KBM-7 (cell line): ENCODE data around the gene RGS7BP.

ENCODE experiments used
- DNase-seq: peaks from one replicate; pipeline ENCODE4 v3.0.0-alpha.2; 2015
- in situ Hi-C: fragments of 300-500 bp; cut with MboI; formaldehyde crosslinking; loops from 2 replicates; pipeline ENCODE4 v1.14.3; 2020; ENCODE audit warnings: low sequenced_read_pairs, low pct_unique_long_range_greater_than_20kb, mixed read lengths

RGS7BP gene

GRCh38 chr5:64505769-64506566, at the start of gene RGS7BP:
Gene RGS7BP (plus strand): TSS chr5:64506015. CDS start chr5:64506625, 610 bp downstream.
- DNase-seq, result no peak
- in situ Hi-C loops, result no loop called here

DNA sequence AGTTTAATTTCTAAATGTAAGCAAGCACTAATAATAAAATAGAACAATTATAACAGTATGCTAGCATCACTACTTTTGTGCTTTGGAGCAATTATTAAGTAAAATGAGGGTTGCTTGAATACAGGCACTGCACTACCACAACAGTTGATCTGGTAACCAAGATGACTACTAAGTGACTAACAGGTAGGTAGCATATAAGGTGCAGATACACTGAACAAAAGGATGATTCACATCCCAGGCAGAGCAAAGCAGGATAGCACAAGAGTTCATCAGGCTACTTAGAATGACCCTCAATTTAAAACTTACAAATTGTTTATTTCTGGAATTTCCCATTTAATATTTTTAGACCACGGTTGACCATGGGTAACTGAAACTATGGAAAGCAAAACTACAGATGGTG, 48.0 kb upstream of the RGS7BP start:
- no peak for DNase-seq
- in situ Hi-C loops, result no loop called here

- DNase-seq, result no peak
These were observed 46.9 kb upstream of the RGS7BP start for GRCh38 chr5:64458948-64459347.

GRCh38 chr5:64462391-64462790, 43.4 kb upstream of the RGS7BP start:
- in situ Hi-C loops, result no loop called here
- DNase-seq, result no peak

More at GRCh38 chr5:64458948-64459347, 46.9 kb upstream of the RGS7BP start:
- in situ Hi-C loops, result no loop called here

DNA sequence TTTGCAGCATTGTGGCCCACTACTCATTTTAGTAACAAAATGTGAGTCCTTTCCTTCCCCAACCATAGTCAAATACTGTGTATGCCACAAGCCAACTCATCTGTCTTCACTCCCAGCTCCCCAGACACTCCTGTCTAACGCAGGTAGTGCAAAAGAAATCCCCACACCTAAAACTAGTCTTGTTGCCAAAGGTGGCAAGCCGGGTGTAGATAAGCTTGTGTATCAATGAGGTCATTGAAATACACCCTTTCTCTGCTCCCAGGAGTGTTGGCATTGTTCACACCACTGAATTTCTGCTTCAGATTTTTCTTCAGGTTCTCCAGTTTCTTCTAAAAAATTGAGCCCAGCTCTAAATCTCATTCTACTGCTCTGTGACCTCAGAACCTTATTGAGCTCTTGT, 19.7 kb upstream of the RGS7BP start:
- in situ Hi-C loops, result no loop called here
- no peak for DNase-seq

GRCh38 chr5:64487283-64487682, 18.5 kb upstream of the RGS7BP start:
- in situ Hi-C loops, result no loop called here
- DNase-seq, result no peak

DNA sequence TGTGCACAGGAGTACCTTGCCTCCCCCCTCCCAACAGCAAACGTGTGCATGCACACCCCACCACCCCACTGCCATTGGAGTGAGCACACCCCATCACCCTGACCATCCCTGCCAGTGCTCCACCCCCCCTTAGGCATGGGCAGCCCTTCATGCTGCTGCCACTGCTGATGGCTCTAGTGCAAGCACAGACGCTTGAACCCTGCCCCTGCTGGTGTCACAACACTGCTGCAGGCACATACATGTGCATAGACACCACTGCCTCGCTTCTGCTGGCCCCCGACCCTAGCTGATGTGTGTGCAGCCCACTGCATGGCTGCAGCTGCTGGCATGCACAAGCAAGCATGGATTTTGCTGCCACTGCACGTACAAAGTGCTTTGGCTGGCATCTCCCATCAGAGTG, 16.0 kb upstream of the RGS7BP start:
- in situ Hi-C loops, result no loop called here
- no peak for DNase-seq

GRCh38 chr5:64497386-64497785, 8.4 kb upstream of the RGS7BP start:
- in situ Hi-C loops, result no loop called here
- no peak for DNase-seq

DNA sequence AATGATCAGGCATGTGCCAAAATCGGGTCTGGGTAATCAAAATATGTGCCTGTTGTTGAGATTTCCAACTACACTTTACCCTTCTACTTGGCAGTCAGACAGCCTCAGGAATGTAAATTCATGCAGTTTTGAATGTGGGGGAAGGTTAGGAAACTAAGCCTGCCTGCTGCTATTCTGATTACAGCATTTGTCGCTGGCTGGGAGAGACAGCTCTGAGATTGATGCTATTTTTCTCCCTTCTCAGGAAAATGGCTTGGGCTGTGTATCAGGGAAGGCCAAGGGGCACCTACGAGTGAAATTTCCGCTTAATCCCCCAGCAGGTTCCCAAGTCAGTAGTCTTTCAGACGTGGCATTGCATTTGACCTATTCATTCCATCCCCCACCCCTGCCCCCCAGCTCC, 3.6 kb upstream of the RGS7BP start:
- no peak for DNase-seq
- in situ Hi-C loops, result no loop called here

- DNase-seq, result no peak
These were observed 900 bp downstream of the RGS7BP start for GRCh38 chr5:64506567-64507263.

GRCh38 chr5:64507264-64507605, 1.4 kb downstream of the RGS7BP start:
- in situ Hi-C loops, result no loop called here
- DNase-seq, result no peak

More at GRCh38 chr5:64506567-64507263, 900 bp downstream of the RGS7BP start:
- in situ Hi-C loops, result no loop called here

GRCh38 chr5:64509828-64510227, 4.0 kb downstream of the RGS7BP start:
- in situ Hi-C loops, result no loop called here
- DNase-seq, result no peak

- DNase-seq, result no peak
- in situ Hi-C loops, result no loop called here
These were observed 7.7 kb downstream of the RGS7BP start for GRCh38 chr5:64513492-64513891.

GRCh38 chr5:64514612-64515011, 8.8 kb downstream of the RGS7BP start:
- in situ Hi-C loops, result no loop called here
- no peak for DNase-seq

DNA sequence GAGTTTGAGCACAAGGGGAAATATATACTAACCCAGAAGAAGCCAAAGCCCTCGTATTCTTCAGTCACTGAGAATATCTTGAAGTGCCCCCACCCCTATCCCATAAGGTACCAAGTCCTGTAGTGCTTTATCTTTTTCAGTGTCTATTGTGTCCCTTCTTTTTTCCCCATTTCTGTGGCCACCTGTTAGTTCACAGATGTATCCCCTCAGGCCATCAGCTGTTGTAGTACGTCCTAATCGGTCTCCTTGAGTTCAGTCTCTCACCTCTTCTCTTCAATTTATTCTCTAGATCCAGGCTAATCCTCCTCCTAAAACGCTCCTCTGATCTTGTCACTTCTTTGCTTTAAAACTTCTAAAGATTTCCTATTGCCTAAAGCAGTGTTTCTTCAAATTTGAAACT, 10.4 kb downstream of the RGS7BP start:
- no peak for DNase-seq
- in situ Hi-C loops, result no loop called here

DNA sequence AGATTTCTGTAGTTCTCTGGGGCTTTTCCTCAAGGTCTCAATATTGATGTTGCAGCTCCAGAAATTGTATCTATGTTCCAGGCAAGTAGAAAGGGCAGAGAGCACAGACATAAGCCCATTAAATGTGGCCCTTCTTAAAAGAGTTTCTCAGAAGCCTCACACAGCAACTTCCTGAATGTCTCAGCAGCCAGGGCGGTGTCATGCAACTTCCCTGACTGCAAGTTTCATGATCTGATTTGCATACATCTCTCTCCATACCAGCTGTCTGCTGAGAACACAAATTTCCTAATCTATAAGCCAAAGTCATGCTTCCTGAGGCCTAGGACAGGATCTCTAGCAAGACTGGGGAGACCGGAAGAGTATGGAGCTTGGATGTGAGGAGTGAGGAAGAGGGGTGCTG, 13.0 kb downstream of the RGS7BP start:
- in situ Hi-C loops, result no loop called here
- no peak for DNase-seq

DNA sequence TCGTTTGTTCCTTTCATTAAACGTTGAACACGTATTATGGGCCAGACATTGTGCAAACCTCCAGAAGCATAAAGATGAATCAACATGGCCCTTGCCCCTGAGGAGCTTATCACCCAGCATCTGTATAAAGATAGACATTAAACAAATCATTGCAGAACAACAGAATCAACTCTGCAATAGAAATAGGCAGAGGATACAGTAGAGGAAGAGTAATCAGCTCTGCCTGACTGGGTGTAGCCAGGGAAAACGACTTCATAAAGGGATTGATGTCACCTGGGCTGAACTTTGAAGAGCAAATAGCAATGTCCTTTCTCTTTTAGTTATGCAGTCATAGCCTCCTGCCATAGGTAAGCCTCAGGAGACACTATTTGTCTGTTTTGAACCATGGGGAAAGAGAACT, 13.4 kb downstream of the RGS7BP start:
- in situ Hi-C loops, result no loop called here
- DNase-seq, result no peak

GRCh38 chr5:64526734-64527439, 21.1 kb downstream of the RGS7BP start:
- in situ Hi-C loops, result no loop called here
- no peak for DNase-seq

DNA sequence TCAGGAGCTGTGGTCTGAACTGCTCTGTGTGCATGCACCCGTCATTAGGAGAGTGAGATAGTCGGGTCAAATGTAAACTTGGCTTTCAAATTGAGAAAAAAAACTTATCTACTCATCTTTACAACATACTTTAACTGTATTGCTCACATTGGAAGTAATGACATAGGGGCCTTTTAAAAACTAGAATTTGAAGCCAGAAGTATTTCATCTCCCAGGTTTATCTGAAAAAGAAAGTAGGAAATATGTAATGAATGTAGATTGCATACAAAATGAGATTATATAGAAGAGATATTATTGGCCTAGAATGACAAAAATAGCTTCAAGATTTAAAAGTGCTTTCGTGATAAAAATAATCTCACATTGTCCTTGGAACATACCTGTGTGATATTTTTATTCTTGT, 24.3 kb downstream of the RGS7BP start:
- no peak for DNase-seq
- in situ Hi-C loops, result no loop called here

DNA sequence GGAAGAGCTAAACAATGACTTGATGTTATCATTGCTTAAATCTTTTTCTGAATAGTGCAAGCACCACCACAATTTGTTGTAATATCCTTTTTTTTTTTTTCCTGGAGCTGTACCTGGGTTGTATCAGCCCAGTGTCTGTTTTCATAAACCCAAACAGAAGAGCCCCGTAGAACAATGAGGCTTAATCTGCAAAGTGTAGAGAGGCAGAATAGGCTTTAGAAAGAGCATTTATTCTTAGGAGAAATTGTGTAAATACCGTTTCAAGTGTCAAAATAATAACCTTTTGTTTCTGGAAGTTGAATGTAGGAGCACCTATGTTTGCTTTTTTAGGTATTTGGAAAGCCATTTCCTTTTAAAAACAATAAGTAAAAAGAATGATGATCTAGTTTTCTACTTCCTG, 26.4 kb downstream of the RGS7BP start:
- no peak for DNase-seq

More for the DNA sequence above, 26.4 kb downstream of the RGS7BP start:
- in situ Hi-C loops, result no loop called here
